GM19397 (cell line): ENCODE data around the gene PLPP2.
"Not testable (repeated sequence)": the region's sequence is repeated elsewhere in the genome, so short reads cannot be mapped to it uniquely, and the experiment has no call there.

Source experiments
- ATAC-seq: cut with Tn5 transposase; IDR thresholded peaks from one replicate; pipeline ENCODE4 v1.9.1; 2021; ENCODE audit warnings: mild to moderate bottlenecking, moderate library complexity; ENCODE audit not compliant: unreplicated experiment

The PLPP2 gene

DNA sequence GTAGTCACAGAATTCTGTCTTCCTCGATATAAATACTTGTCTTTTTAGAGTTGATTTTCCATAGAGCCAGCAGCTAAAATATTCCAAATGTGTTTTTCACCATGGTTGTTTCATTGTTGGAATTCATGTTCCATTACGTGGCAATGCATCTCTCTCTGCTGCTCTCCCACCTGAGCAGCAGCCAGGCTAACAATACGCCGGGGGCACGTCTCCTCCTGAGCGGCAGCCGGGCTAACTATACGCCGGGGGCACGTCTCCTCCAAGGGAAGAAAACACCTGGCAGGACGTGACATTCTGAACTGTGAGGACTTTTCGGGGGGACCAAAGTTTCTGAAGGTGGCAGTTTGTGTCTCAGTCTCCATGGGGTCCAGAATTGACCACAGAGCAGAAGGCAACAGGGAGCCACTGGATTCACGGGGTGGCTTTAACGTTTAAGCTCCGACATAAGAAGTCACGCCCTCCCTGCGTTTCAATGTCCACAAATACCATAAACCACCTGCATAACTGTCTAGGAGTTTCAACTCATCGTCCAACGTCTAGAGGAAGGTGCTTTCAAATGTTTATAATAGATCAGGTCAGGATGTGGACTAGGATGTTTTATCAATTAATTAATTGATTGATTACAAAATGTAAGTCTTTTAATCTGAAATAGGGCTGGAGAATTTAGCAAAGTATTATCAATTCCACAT lies 15.1 kb downstream of the PLPP2 start:
- ATAC-seq, result no peak

DNA sequence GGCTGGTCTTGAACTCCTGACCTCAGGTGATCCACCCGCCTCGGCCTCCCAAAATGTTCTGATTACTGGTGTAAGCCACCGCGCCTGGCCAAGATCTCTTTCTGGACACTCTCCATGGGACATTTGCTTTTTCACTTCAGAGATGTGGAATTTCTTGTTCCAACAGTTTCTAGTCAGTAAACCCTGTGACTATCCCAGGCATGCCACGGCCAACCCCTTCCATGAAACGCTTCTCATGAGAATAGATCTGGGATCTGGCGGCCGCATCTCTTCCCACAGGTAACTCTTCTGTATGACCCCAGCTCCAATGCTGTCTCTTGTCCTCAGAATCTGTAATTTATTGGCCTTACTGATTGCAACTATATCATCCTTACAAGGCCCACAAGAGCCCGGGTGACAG lies 16.2 kb downstream of the PLPP2 start:
- ATAC-seq, result no peak

DNA sequence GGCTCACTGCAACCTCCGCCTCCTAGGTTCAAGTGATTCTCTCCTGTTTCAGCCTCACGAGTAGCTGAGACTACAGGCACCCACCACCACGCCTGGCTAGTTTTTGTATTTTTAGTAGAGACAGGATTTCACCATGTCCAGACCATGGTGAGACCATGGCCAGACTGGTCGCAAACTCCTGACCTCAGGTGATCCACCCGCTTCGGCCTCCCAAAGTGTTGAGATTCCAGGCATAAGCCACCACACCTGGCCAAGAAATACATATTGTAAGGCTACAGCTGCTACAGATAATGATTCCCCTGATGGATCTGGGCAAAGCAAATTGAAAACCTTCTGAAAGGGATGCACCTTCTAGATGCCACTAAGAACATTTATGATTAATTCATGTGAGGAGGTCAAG lies 17.8 kb downstream of the PLPP2 start:
- ATAC-seq, result no peak

GRCh38 chr19:271856-272255 lies 19.3 kb downstream of the PLPP2 start:
- no peak for ATAC-seq

DNA sequence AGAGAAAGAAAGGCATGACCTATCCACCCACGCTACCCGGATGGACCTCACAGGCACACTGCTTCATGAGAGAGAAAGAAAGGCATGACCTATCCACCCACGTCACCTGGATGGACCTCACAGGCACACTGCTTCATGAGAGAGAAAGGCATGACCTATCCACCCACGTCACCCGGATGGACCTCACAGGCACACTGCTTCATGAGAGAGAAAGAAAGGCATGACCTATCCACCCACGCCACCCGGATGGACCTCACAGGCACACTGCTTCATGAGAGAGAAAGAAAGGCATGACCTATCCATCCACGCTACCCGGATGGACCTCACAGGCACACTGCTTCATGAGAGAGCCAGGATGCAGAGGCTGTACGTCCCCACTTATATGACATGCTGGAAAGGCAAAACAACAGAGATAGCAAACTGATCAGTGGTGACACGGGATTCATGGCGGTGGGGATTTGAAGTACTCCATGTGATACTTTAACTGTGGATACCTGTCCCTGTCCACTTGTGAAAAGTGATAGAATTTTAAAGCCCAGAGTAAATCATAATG lies 20.4 kb downstream of the PLPP2 start:
- ATAC-seq, result not testable (repeated sequence)

DNA sequence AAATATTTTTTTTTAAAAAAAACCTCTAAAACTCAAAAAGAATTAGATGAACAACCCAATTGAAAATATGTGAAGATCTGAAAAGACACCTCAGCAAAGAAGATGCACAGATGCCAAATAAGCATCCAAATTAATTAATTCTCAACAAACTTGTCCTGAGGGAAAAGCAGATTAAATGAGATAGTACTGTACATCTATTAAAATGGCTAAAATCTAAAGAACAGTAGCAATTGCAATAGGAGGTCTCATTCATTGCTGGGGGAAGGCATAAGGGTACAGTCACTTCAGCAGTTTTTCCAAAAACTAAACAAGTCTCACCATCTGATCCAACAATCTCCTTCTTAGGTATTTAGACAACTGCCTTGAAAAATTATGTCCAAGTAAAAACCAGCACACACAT lies 22.0 kb downstream of the PLPP2 start:
- no peak for ATAC-seq

DNA sequence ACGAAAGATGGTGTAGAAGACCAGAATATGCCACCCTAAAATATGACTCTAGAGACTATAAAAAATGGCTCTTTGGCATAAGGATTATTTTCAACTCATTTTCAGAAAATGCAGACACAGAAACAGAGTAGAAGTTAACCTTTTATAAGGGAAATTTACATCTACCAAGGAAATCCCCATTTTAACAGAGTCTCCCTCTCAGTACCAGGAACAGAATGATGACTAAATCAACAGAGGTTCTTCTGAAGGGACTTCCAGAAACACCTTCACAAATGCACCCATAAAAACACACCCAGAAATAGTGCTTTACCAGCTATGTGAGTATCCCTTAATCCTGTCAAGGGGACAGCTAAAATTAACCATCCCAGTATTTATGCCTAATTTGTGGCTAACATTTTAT lies 29.1 kb downstream of the PLPP2 start:
- no peak for ATAC-seq

- not testable (repeated sequence) for ATAC-seq
These were observed 34.4 kb downstream of the PLPP2 start for GRCh38 chr19:256804-257203.

GRCh38 chr19:252421-253186 lies 38.6 kb downstream of the PLPP2 start:
- not testable (repeated sequence) for ATAC-seq

GRCh38 chr19:246551-246950 lies 44.7 kb downstream of the PLPP2 start:
- ATAC-seq, result no peak

DNA sequence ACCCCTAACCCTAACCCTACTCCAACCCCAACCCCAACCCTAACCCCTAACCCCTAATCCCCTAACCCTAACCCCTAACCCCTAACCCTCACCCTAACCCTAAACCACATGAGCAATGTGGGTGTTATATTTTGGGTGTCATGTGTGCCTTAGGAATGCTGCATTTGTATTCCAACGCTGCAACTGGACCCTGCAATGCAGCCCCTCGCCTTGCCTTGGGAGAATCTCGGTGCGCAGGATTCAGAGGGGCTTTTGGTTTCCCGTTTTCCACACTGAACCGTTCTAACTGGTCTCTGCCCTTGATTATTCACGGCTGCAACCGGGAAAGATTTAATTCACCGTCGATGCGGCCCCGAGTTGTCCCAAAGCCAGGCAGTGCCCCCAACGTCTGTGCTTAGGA lies 45.3 kb downstream of the PLPP2 start:
- ATAC-seq, result not testable (repeated sequence)

DNA sequence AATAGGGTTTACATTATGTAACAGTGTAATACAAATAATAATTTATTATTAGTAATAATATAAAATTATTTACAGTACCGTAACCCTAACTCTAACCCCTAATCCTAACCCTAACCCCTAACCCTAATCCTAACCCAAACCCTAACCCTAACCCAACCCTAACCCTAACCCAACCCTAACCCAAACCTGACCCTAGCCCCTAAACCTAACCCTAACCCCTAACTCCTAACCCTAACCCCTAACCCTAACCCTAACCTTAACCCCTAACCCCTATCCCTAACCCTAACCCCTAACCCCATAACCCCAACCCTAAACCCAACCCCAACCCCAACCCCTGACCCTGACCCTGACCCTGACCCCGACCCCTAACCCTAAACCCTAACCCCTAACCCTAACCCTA lies 45.7 kb downstream of the PLPP2 start:
- ATAC-seq, result no peak
